ENCODE results near the gene EPB41L4B. TPM values are rescaled to one million over a fixed set of nuclear protein-coding genes. Genes with fewer than 3 reads are reported as not detected.

EPB41L4B gene
- total and polyA plus RNA-seq, 2 of the 13 experiments (the other 11 are each of a cell fraction or from before 2014, with no cell fraction given): 17.6 to 22.1 TPM

DNA sequence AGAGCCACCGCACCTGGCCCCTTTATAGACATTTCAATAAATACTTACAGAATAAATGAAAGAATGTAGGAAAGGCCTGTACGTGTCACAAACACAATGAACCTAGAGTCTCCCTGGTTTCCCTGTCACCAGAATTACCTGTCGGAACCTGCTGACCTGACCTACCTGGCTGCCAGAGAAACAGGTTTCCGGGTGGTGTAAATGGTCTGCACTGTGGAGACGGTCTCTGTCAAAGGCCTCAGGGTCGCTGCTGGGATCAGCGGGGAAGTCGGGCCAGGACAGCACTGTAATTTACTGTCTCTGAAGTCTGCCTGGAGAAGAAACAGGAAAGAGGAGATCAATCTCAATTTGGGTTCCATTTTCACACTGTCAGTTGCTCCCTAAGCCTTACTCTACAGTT, 144.5 kb downstream of the EPB41L4B start:
- H3K9ac ChIP-seq (ENCODE audit: insufficient read depth, low read depth, low read length): no peak overlapping the region
- no peak overlapping the region for H3K27ac ChIP-seq (ENCODE audit: extremely low read length, insufficient read depth, low read length)
- H3K79me2 ChIP-seq (ENCODE audit: insufficient read depth, low read length): no peaks in the 10 kb centered on the region
- in situ Hi-C loops (cut with HindIII; ENCODE audit: extremely low pct_ligation_motif_present, low pct_unique_long_range_greater_than_20kb) (loop anchor here (25.0 kb wide), 1 partner anchor 336 kb away; no protein-coding TSS in a partner anchor), intact Hi-C loops (cut with micrococcal nuclease; ENCODE audit: unreplicated experiment) (no loop called here)
- no peak overlapping the region for H3K4me2 ChIP-seq (ENCODE audit: low read depth, low read length)
- no peaks in the 10 kb centered on the region for H3K36me3 ChIP-seq (replicated peaks in 1 of 2; ENCODE audit: control insufficient read depth in 1 of 2, insufficient read depth in 2 of 2, low read length in 2 of 2)
- no peaks in the 10 kb centered on the region for H4K20me1 ChIP-seq (ENCODE audit: insufficient read depth, low read length)
- DNase-seq (ENCODE audit: low spot score) (no peak), ATAC-seq (no peak), FAIRE-seq (no peak)
- H2AFZ ChIP-seq (ENCODE audit: low read length): no peak overlapping the region
- H3K27me3 ChIP-seq (ENCODE audit: control insufficient read depth in 1 of 2, insufficient read depth in 2 of 2, low read length in 2 of 2): 0 out of 5 replicates have a peak, but pooled peaks cover 0 to 2% of the 10 kb centered on the region in 2 experiments
- no peaks in the 10 kb centered on the region for H3K9me3 ChIP-seq (ENCODE audit: low read length)
- ChIA-PET CTCF (ENCODE audit: low intra/inter-chr PET ratio, low total read pairs) (no interaction called here), POLR2A (interaction anchor here (1.5 kb wide), 1 partner anchor 17 kb away, joined by 3 read pairs; no protein-coding TSS in a partner anchor)
- WGBS (ENCODE audit: low lambda C conversion rate): 66% methylated on average over 8 of the region's 8 CpGs
- H3K4me3 ChIP-seq (replicated peaks in 1 of 3; ENCODE audit: insufficient read depth in 1 of 3, low read depth in 2 of 3, low read length in 3 of 3): no peak overlapping the region
- peaks cover 19% of the 10 kb centered on the region for H3K4me1 ChIP-seq (ENCODE audit: insufficient read depth, low read length)
- BruUV-seq (replicated peaks): no TSS peak
- TF ChIP-seq YEATS4 (CRISPR knock-in tag; IDR thresholded peaks at IDR 0.05; ENCODE audit: borderline replicate concordance): no peak
- no peak for TF ChIP-seq ZNF616 (CRISPR knock-in tag; IDR thresholded peaks at IDR 0.05; ENCODE audit: low read depth)
- no peak for TF ChIP-seq ZBTB20 (CRISPR knock-in tag; IDR thresholded peaks at IDR 0.05; ENCODE audit: borderline replicate concordance, low read depth)
- no peak for TF ChIP-seq TOE1 (CRISPR knock-in tag; IDR thresholded peaks at IDR 0.05)
- TF ChIP-seq, protein P1, sequence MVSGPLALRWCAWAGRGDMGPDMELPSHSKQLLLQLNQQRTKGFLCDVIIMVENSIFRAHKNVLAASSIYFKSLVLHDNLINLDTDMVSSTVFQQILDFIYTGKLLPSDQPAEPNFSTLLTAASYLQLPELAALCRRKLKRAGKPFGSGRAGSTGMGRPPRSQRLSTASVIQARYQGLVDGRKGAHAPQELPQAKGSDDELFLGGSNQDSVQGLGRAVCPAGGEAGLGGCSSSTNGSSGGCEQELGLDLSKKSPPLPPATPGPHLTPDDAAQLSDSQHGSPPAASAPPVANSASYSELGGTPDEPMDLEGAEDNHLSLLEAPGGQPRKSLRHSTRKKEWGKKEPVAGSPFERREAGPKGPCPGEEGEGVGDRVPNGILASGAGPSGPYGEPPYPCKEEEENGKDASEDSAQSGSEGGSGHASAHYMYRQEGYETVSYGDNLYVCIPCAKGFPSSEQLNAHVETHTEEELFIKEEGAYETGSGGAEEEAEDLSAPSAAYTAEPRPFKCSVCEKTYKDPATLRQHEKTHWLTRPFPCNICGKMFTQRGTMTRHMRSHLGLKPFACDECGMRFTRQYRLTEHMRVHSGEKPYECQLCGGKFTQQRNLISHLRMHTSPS (CRISPR knock-in tag; IDR thresholded peaks at IDR 0.05; ENCODE audit: low read depth): no peak
- TF ChIP-seq, protein P2, sequence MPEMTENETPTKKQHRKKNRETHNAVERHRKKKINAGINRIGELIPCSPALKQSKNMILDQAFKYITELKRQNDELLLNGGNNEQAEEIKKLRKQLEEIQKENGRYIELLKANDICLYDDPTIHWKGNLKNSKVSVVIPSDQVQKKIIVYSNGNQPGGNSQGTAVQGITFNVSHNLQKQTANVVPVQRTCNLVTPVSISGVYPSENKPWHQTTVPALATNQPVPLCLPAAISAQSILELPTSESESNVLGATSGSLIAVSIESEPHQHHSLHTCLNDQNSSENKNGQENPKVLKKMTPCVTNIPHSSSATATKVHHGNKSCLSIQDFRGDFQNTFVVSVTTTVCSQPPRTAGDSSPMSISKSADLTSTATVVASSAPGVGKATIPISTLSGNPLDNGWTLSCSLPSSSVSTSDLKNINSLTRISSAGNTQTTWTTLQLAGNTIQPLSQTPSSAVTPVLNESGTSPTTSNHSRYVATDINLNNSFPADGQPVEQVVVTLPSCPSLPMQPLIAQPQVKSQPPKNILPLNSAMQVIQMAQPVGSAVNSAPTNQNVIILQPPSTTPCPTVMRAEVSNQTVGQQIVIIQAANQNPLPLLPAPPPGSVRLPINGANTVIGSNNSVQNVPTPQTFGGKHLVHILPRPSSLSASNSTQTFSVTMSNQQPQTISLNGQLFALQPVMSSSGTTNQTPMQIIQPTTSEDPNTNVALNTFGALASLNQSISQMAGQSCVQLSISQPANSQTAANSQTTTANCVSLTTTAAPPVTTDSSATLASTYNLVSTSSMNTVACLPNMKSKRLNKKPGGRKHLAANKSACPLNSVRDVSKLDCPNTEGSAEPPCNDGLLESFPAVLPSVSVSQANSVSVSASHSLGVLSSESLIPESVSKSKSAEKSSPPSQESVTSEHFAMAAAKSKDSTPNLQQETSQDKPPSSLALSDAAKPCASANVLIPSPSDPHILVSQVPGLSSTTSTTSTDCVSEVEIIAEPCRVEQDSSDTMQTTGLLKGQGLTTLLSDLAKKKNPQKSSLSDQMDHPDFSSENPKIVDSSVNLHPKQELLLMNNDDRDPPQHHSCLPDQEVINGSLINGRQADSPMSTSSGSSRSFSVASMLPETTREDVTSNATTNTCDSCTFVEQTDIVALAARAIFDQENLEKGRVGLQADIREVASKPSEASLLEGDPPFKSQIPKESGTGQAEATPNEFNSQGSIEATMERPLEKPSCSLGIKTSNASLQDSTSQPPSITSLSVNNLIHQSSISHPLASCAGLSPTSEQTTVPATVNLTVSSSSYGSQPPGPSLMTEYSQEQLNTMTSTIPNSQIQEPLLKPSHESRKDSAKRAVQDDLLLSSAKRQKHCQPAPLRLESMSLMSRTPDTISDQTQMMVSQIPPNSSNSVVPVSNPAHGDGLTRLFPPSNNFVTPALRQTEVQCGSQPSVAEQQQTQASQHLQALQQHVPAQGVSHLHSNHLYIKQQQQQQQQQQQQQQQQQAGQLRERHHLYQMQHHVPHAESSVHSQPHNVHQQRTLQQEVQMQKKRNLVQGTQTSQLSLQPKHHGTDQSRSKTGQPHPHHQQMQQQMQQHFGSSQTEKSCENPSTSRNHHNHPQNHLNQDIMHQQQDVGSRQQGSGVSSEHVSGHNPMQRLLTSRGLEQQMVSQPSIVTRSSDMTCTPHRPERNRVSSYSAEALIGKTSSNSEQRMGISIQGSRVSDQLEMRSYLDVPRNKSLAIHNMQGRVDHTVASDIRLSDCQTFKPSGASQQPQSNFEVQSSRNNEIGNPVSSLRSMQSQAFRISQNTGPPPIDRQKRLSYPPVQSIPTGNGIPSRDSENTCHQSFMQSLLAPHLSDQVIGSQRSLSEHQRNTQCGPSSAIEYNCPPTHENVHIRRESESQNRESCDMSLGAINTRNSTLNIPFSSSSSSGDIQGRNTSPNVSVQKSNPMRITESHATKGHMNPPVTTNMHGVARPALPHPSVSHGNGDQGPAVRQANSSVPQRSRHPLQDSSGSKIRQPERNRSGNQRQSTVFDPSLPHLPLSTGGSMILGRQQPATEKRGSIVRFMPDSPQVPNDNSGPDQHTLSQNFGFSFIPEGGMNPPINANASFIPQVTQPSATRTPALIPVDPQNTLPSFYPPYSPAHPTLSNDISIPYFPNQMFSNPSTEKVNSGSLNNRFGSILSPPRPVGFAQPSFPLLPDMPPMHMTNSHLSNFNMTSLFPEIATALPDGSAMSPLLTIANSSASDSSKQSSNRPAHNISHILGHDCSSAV (CRISPR knock-in tag; IDR thresholded peaks at IDR 0.05; ENCODE audit: borderline replicate concordance): no peak
- no peak for TF ChIP-seq ZNF33A (CRISPR knock-in tag; IDR thresholded peaks at IDR 0.05; ENCODE audit: borderline replicate concordance)
- no peak for TF ChIP-seq PHF20 (CRISPR knock-in tag; IDR thresholded peaks at IDR 0.05)
- no peak for TF ChIP-seq ZNF331 (CRISPR knock-in tag; IDR thresholded peaks at IDR 0.05)
- no peak for TF ChIP-seq ARNTL (CRISPR knock-in tag; IDR thresholded peaks at IDR 0.05)
- TF ChIP-seq ZNF33B (CRISPR knock-in tag; IDR thresholded peaks at IDR 0.05): no peak
- no peak for TF ChIP-seq CREB1 (IDR thresholded peaks at IDR 0.05)
- no peak for TF ChIP-seq CREB1 (CRISPR knock-in tag; IDR thresholded peaks at IDR 0.05)
- no peak for TF ChIP-seq MAZ (IDR thresholded peaks at IDR 0.05; ENCODE audit: borderline replicate concordance, low read depth, low read length)
- no peak for TF ChIP-seq MAZ (CRISPR knock-in tag; IDR thresholded peaks at IDR 0.05; ENCODE audit: low read depth)
- no peak for TF ChIP-seq MAFK (conservative IDR thresholded peaks at IDR 0.05 in 1 of 2, IDR thresholded peaks at IDR 0.05 in 1 of 2; ENCODE audit: low read length in 2 of 2)
- no peak for TF ChIP-seq GATAD2A (CRISPR knock-in tag; IDR thresholded peaks at IDR 0.05)
- TF ChIP-seq HNF4A (CRISPR knock-in tag; IDR thresholded peaks at IDR 0.05): no peak

Measured in HepG2 (cell line).